Erythroblast (primary cell): Measurements from ENCODE around the gene ZFP36L1.

Source experiments
- GATA1 ChIP-seq: IDR thresholded peaks from 2 replicates; pipeline ENCODE4 v1.6.1; 2011; ENCODE audit warnings: low read depth, mild to moderate bottlenecking, control low read depth, low read length, moderate library complexity
- POLR2A ChIP-seq: IDR thresholded peaks from 2 replicates; pipeline ENCODE4 v1.6.1; 2011; ENCODE audit warnings: mild to moderate bottlenecking, low read length

DNA sequence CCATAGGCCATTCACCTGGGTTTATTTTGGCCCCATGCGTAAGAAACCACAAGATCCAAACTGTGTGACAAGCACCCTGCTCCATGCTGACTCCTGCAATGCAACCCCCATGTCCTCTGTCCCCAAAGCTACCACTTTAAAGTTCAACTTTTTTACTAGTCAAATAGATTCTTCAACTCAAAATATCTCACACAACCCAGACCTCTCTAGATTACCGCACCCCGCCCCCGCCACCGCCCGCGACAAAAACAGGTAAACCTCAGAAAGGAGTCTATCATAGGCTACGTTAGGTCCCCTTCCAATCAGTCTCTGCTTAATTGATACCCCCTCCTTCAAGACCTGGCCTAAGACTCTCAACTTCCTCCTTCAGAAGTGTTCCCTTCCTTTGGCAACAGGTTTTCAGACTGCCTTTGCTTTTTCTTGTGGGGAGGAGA, 2.2 kb downstream of the ZFP36L1 start:
- TF ChIP-seq GATA1: no peak
- TF ChIP-seq POLR2A: no peak
